Measurements from ENCODE around the gene ZNF846. TPM values are rescaled to one million over a fixed set of nuclear protein-coding genes. Genes with fewer than 3 reads are reported as not detected.

The ZNF846 gene
- total and polyA plus RNA-seq, 10 of the 15 experiments (the other 5 are each of a cell fraction or from before 2014, with no cell fraction given) = 0.64 to 4.1 (median 1.6) TPM

GRCh38 chr19:9709305-9709704 is 59.2 kb downstream of the ZNF846 start:
- CTCF ChIA-PET = no interaction called here
- no peaks in the 10 kb centered on the region; the same call in 2 of the 3 replicates for H3K9me3 ChIP-seq (replicated peaks; ENCODE audit: control insufficient read depth, insufficient read depth, low read length)
- RAD21 ChIA-PET (ENCODE audit: unreplicated experiment) = no interaction called here
- BruUV-seq (replicated peaks) = no TSS peak
- no peak overlapping the region for H3K4me3 ChIP-seq
- H3K27ac ChIP-seq (ENCODE audit: control insufficient read depth, insufficient read depth) = no peak overlapping the region
- no peak overlapping the region for H3K9ac ChIP-seq (ENCODE audit: control insufficient read depth, insufficient read depth, low read length)
- ATAC-seq (no peak), DNase-seq (ENCODE audit: low read depth, low spot score) (no peak), FAIRE-seq (no peak)
- no peak overlapping the region for H3K4me2 ChIP-seq (ENCODE audit: control insufficient read depth, insufficient read depth)
- POLR2A ChIA-PET = no interaction called here
- no peaks in the 10 kb centered on the region for H3K79me2 ChIP-seq (ENCODE audit: control insufficient read depth, insufficient read depth, low read length)
- intact Hi-C loops (cut with micrococcal nuclease; ENCODE audit: unreplicated experiment) = no loop called here
- TF ChIP-seq CBX3 (IDR thresholded peaks at IDR 0.05; ENCODE audit: borderline replicate concordance, low read depth) (no peak), SREBF2 (IDR thresholded peaks at IDR 0.05; ENCODE audit: low read length) (no peak), EED (IDR thresholded peaks at IDR 0.05; ENCODE audit: low read depth) (no peak), EP300 (IDR thresholded peaks at IDR 0.05; ENCODE audit: borderline replicate concordance in 1 of 2, control insufficient read depth in 1 of 2, low read depth in 2 of 2, low read length in 2 of 2) (no peak), ZBTB33 (IDR thresholded peaks at IDR 0.05) (no peak), ZNF274 (IDR thresholded peaks at IDR 0.05; ENCODE audit: insufficient read depth, insufficient read length) (no peak), TBL1XR1 (IDR thresholded peaks at IDR 0.05; ENCODE audit: low read depth, low read length) (no peak), RELB (IDR thresholded peaks at IDR 0.05; ENCODE audit: low read depth) (no peak), ZNF384 (IDR thresholded peaks at IDR 0.05; ENCODE audit: borderline replicate concordance, low read depth, low read length) (no peak), JUNB (IDR thresholded peaks at IDR 0.05) (no peak), RELA (IDR thresholded peaks at IDR 0.05; ENCODE audit: borderline replicate concordance, partially characterized antibody) (no peak), ETV6 (conservative IDR thresholded peaks at IDR 0.05 in 1 of 2, IDR thresholded peaks at IDR 0.05 in 1 of 2; ENCODE audit: borderline replicate concordance in 1 of 2, low read depth in 1 of 2) (no peak), MEF2B (IDR thresholded peaks at IDR 0.05; ENCODE audit: partially characterized antibody, poor library complexity, severe bottlenecking) (no peak), TARDBP (IDR thresholded peaks at IDR 0.05; ENCODE audit: borderline replicate concordance) (no peak), NR2C2 (IDR thresholded peaks at IDR 0.05; ENCODE audit: borderline replicate concordance, control insufficient read depth, insufficient read length, low read depth) (no peak)
- TF ChIP-seq, protein P1, sequence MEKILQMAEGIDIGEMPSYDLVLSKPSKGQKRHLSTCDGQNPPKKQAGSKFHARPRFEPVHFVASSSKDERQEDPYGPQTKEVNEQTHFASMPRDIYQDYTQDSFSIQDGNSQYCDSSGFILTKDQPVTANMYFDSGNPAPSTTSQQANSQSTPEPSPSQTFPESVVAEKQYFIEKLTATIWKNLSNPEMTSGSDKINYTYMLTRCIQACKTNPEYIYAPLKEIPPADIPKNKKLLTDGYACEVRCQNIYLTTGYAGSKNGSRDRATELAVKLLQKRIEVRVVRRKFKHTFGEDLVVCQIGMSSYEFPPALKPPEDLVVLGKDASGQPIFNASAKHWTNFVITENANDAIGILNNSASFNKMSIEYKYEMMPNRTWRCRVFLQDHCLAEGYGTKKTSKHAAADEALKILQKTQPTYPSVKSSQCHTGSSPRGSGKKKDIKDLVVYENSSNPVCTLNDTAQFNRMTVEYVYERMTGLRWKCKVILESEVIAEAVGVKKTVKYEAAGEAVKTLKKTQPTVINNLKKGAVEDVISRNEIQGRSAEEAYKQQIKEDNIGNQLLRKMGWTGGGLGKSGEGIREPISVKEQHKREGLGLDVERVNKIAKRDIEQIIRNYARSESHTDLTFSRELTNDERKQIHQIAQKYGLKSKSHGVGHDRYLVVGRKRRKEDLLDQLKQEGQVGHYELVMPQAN (conservative IDR thresholded peaks at IDR 0.05) = no peak
- 0% methylated on average over 1 of the region's 1 CpG for WGBS (ENCODE audit: insufficient coverage, insufficient replicate concordance, low lambda C conversion rate, missing lambda C conversion rate)
- in situ Hi-C loops (cut with MboI) = no loop called here
- no peak overlapping the region for H2AFZ ChIP-seq (ENCODE audit: control insufficient read depth, low read depth, low read length)
- H4K20me1 ChIP-seq (ENCODE audit: control insufficient read depth, insufficient read depth) = no peaks in the 10 kb centered on the region
- SMC1A ChIA-PET (ENCODE audit: uncharacterized antibody, unreplicated experiment) = no interaction called here
- no peaks in the 10 kb centered on the region for H3K27me3 ChIP-seq (replicated peaks in 1 of 2; ENCODE audit: control insufficient read depth in 2 of 2, insufficient read depth in 2 of 2, low read length in 1 of 2)
- H3K4me1 ChIP-seq (ENCODE audit: control insufficient read depth, insufficient read depth, low read length) = no peaks in the 10 kb centered on the region
- H3K36me3 ChIP-seq (ENCODE audit: control insufficient read depth in 2 of 2, insufficient read depth in 2 of 2, low read length in 1 of 2) = no peaks in the 10 kb centered on the region

Data from GM12878 (cell line).